ENCODE results near the gene TEKT5.

- TF ChIP-seq POLR2A (IDR thresholded peaks at IDR 0.05), result no peak
- TF ChIP-seq, protein P1, sequence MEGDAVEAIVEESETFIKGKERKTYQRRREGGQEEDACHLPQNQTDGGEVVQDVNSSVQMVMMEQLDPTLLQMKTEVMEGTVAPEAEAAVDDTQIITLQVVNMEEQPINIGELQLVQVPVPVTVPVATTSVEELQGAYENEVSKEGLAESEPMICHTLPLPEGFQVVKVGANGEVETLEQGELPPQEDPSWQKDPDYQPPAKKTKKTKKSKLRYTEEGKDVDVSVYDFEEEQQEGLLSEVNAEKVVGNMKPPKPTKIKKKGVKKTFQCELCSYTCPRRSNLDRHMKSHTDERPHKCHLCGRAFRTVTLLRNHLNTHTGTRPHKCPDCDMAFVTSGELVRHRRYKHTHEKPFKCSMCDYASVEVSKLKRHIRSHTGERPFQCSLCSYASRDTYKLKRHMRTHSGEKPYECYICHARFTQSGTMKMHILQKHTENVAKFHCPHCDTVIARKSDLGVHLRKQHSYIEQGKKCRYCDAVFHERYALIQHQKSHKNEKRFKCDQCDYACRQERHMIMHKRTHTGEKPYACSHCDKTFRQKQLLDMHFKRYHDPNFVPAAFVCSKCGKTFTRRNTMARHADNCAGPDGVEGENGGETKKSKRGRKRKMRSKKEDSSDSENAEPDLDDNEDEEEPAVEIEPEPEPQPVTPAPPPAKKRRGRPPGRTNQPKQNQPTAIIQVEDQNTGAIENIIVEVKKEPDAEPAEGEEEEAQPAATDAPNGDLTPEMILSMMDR (IDR thresholded peaks at IDR 0.05), result no peak
Observed at GRCh38 chr16:10740845-10741208, 46.1 kb upstream of the TEKT5 start.

All from heart left ventricle (tissue), 13 donors.